K562 (cell line): ENCODE data around the gene MON2. TPM values are rescaled to one million over a fixed set of nuclear protein-coding genes. Genes with fewer than 3 reads are reported as not detected.
"Not testable (repeated sequence)": the region's sequence is repeated elsewhere in the genome, so short reads cannot be mapped to it uniquely, and the experiment has no call there.

Experiments
- ATAC-seq: fragments of 200-7000 bp; cut with Tn5 transposase; 3 replicates; pipeline ENCODE4 v1.9.1; 2020; ENCODE audit warnings: moderate library complexity
- BruUV-seq: library from RNA; stranded (reverse); fragments of 400-500 nt; replicated peaks from 2 replicates; lab custom pipeline; 2021; lab: Mats Ljungman, UMichigan
- CTCF ChIA-PET: fragments of 300-600 bp; formaldehyde crosslinking; extraction: SDS; loops from one replicate; lab custom pipeline; 2021; ENCODE audit warnings: low intra/inter-chr PET ratio; lab: Yijun Ruan, JAX
- POLR2A ChIA-PET: fragments of 300-600, 350-650 bp; sonication (Branson Sonifier 250); formaldehyde crosslinking; extraction: SDS; loops from one replicate; lab custom pipeline; 2021; ENCODE audit warnings: antibody characterized with exemption, inconsistent platforms; lab: Yijun Ruan, JAX
- DNase-seq, 4 experiments: peaks; one replicate each; pipeline versions ENCODE4 v3.0.0 to v3.0.0-alpha.2; 2011 to 2018; ENCODE audit warnings: low spot score in 3 of 4, mixed read lengths in 3 of 4; ENCODE audit errors: extremely low read depth in 1 of 4
- FAIRE-seq: peaks from 2 replicates; lab custom pipeline; 2011; peaks lifted over from hg19 to GRCh38; lab: Jason Lieb, UNC
- H2AFZ ChIP-seq: 2 replicates; pipeline ENCODE4 v1.6.0; 2011; ENCODE audit warnings: low read depth, low read length, control low read depth, inconsistent platforms
- H3K27ac ChIP-seq: fragments of 200-600 bp; 3 replicates; pipeline ENCODE4 v1.8.0; 2011; ENCODE audit warnings: low read depth, mild to moderate bottlenecking, control low read depth, inconsistent platforms, low read length, moderate library complexity, mixed read lengths; ENCODE audit errors: extremely low read depth
- H3K27me3 ChIP-seq, 2 experiments: fragments of 300-600 bp in 1 of 2; 2 replicates in 1 of 2; 3 replicates in 1 of 2; pipeline versions ENCODE4 v1.6.0 to v1.8.0; 2011; ENCODE audit warnings: inconsistent platforms in 2 of 2, low read length in 2 of 2, mild to moderate bottlenecking in 1 of 2, mixed read lengths in 1 of 2, moderate library complexity in 1 of 2; ENCODE audit not compliant: control insufficient read depth in 2 of 2, insufficient read depth in 2 of 2
- H3K36me3 ChIP-seq: fragments of 300-600 bp; 3 replicates; pipeline ENCODE4 v1.8.0; 2011; ENCODE audit warnings: mild to moderate bottlenecking, low read length, inconsistent platforms; ENCODE audit not compliant: control insufficient read depth, insufficient read depth
- H3K4me1 ChIP-seq, 2 experiments: fragments of 200-600 bp in 1 of 2; replicated peaks in 1 of 2; 2 replicates in 1 of 2; 3 replicates in 1 of 2; pipeline versions ENCODE4 v1.5.1 to v1.8.0; 2011; ENCODE audit warnings: inconsistent platforms in 2 of 2, low read length in 2 of 2, mild to moderate bottlenecking in 1 of 2, mixed read lengths in 1 of 2, moderate library complexity in 1 of 2; ENCODE audit not compliant: control insufficient read depth in 2 of 2, insufficient read depth in 2 of 2
- H3K4me2 ChIP-seq: 2 replicates; pipeline ENCODE4 v1.6.1; 2011; ENCODE audit warnings: low read length, control low read depth, inconsistent platforms, mixed read lengths; ENCODE audit not compliant: insufficient read depth
- H3K4me3 ChIP-seq: fragments of 200-600 bp; sonication (generic), shearing (Covaris generic); 2 replicates; pipeline ENCODE4 v1.5.1; 2016; ENCODE audit warnings: control low read depth, inconsistent platforms
- H3K79me2 ChIP-seq: fragments of 200-600 bp; 3 replicates; pipeline ENCODE4 v1.8.0; 2011; ENCODE audit warnings: low read length, inconsistent platforms; ENCODE audit not compliant: control insufficient read depth, insufficient read depth
- H3K9ac ChIP-seq, 2 experiments: 2 replicates each; pipeline versions ENCODE4 v1.6.0 to v1.6.1; 2011; ENCODE audit warnings: low read depth in 2 of 2, low read length in 2 of 2, control low read depth in 1 of 2, inconsistent platforms in 1 of 2, mild to moderate bottlenecking in 1 of 2, mixed read lengths in 1 of 2; ENCODE audit not compliant: insufficient read depth in 1 of 2
- H3K9me1 ChIP-seq: one replicate; pipeline ENCODE4 v1.6.0; 2011; ENCODE audit warnings: inconsistent platforms, mild to moderate bottlenecking, low read length, moderate library complexity; ENCODE audit not compliant: control insufficient read depth, insufficient read depth
- H3K9me3 ChIP-seq: replicated peaks from 2 replicates; pipeline ENCODE4 v1.5.1; 2011; ENCODE audit warnings: low read depth, low read length, inconsistent platforms; ENCODE audit not compliant: control insufficient read depth, insufficient read depth
- H4K20me1 ChIP-seq: replicated peaks from 2 replicates; pipeline ENCODE4 v1.6.1; 2011; ENCODE audit warnings: low read length, inconsistent platforms, mixed read lengths; ENCODE audit not compliant: control insufficient read depth, insufficient read depth
- CBX3 ChIP-seq, 2 experiments: IDR thresholded peaks; 1 replicate in 1 of 2; 2 replicates in 1 of 2; pipeline ENCODE4 v1.6.1; 2012; ENCODE audit warnings: inconsistent platforms in 2 of 2, low read length in 2 of 2, borderline replicate concordance in 1 of 2, control low read depth in 1 of 2
- FOXA1 ChIP-seq: fragments of 450-650 bp; IDR thresholded peaks from 2 replicates; pipeline ENCODE4 v1.6.1; 2016; ENCODE audit warnings: mild to moderate bottlenecking, borderline replicate concordance
- NFATC3 ChIP-seq: fragments of 450-650 bp; IDR thresholded peaks from 2 replicates; pipeline ENCODE4 v1.6.1; 2017; ENCODE audit warnings: mild to moderate bottlenecking
- NFE2L1 ChIP-seq: fragments of 450-650 bp; IDR thresholded peaks from 2 replicates; pipeline ENCODE4 v1.6.1; 2016; ENCODE audit warnings: missing genetic modification characterization, low read depth, mild to moderate bottlenecking, missing compliant biosample characterization, moderate library complexity, borderline replicate concordance
- NFXL1 ChIP-seq: fragments of 450-650 bp; formaldehyde crosslinking; IDR thresholded peaks from 2 replicates; pipeline ENCODE4 v1.4.0; 2021; ENCODE audit warnings: mild to moderate bottlenecking
- ZNF707 ChIP-seq: fragments of 250-450 bp; sonication (Bioruptor Pico); conservative IDR thresholded peaks from 2 replicates; pipeline ENCODE4 v1.8.0; 2022; ENCODE audit warnings: inconsistent platforms, mild to moderate bottlenecking, moderate library complexity
- ZNF75A ChIP-seq: fragments of 450-650 bp; formaldehyde crosslinking; IDR thresholded peaks from 2 replicates; pipeline ENCODE4 v1.4.0; 2020; ENCODE audit warnings: mild to moderate bottlenecking
- WGBS: fragments of 100-300 bp; shearing (Covaris generic); methylation state at CpG from one replicate; pipeline ENCODE4 v1.1.6; 2016; ENCODE audit warnings: low coverage, mixed read lengths; ENCODE audit not compliant: insufficient coverage; ENCODE audit errors: missing lambda C conversion rate; 5-methylcytosine and 5-hydroxymethylcytosine counted together
- in situ Hi-C: fragments of 300-500 bp; cut with MboI; formaldehyde crosslinking; loops from 4 replicates; pipeline ENCODE4 v1.15.0; 2018; ENCODE audit warnings: inconsistent platforms, mixed read lengths
- intact Hi-C: fragments of 100-400 bp; cut with micrococcal nuclease; formaldehyde crosslinking; loops from 2 replicates; pipeline ENCODE4 v1.14.2; 2022
- polyA plus RNA-seq, 8 experiments: library from polyadenylated mRNA; depleted of rRNA in 4 of 8; stranded (reverse) in 5 of 8; unstranded in 3 of 8; fragments of >200 nt; fragmentation: Nextera tagmentation in 2 of 8; fragmentation: Illumina TruSeq in 1 of 8; extraction: Ambion mirVana in 2 of 8; extraction: Trizol in 1 of 8; gene quantifications; 2 replicates each; pipeline versions ENCODE4 v1.2.1 to v1.2.3, GENCODE V29; 2011 to 2014; ENCODE audit warnings: inconsistent platforms in 1 of 8, missing spikeins in 1 of 8
- total RNA-seq, 7 experiments: library from RNA; depleted of rRNA in 6 of 7; stranded (reverse); fragments of >200 nt in 6 of 7; fragmentation: Illumina TruSeq in 2 of 7; extraction: Trizol in 2 of 7; gene quantifications; 2 replicates each; pipeline versions ENCODE4 v1.2.1 to v1.2.3, GENCODE V29; 2011 to 2021; ENCODE audit warnings: low replicate concordance in 1 of 7
- TF ChIP-seq, protein P1 (sequence below), 3 experiments: fragments of 200-800 bp in 1 of 3; fragments of 250-450 bp in 1 of 3; fragments of 450-650 bp in 1 of 3; sonication (Bioruptor Pico) in 1 of 3; sonication (Bioruptor generic) in 1 of 3; formaldehyde crosslinking in 1 of 3; IDR thresholded peaks; 2 replicates each; pipeline versions ENCODE4 v1.6.1 to v1.8.0; 2016 to 2022; ENCODE audit warnings: mild to moderate bottlenecking in 2 of 3, missing genetic modification characterization in 2 of 3, missing compliant biosample characterization in 1 of 3, moderate library complexity in 1 of 3
- TF ChIP-seq, protein P2 (sequence below): fragments of 450-650 bp; IDR thresholded peaks from 2 replicates; pipeline ENCODE4 v1.6.1; 2016
- TF ChIP-seq, protein P3 (sequence below): fragments of 450-650 bp; IDR thresholded peaks from 2 replicates; pipeline ENCODE4 v1.6.1; 2018; ENCODE audit warnings: mild to moderate bottlenecking, low read depth; ENCODE audit not compliant: partially characterized antibody

MON2 gene
- total and polyA plus RNA-seq, 9 of the 15 experiments (the other 6 are each of a cell fraction or from before 2014, with no cell fraction given): 3.6 to 31.6 (median 16.8) TPM

DNA sequence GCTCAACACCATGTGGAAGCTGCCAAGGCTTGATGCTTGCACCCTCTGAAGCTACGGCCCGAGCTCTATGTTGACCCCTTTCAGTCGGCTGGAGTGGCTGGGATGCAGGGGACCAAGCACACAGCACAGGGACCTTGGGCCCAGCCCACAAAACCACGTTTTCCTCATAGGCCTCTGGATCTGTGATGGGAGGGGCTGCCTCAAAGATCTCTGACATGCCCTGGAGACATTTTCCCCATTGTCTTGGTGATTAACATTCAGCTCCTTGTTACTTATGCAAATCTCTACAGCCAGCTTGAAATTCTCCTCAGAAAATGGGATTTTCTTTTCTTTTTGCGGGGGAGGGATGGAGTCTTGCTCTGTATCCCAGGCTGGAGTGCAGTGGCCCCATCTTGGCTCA is 46.3 kb downstream of the MON2 start (continued):
- TF ChIP-seq, protein P1, sequence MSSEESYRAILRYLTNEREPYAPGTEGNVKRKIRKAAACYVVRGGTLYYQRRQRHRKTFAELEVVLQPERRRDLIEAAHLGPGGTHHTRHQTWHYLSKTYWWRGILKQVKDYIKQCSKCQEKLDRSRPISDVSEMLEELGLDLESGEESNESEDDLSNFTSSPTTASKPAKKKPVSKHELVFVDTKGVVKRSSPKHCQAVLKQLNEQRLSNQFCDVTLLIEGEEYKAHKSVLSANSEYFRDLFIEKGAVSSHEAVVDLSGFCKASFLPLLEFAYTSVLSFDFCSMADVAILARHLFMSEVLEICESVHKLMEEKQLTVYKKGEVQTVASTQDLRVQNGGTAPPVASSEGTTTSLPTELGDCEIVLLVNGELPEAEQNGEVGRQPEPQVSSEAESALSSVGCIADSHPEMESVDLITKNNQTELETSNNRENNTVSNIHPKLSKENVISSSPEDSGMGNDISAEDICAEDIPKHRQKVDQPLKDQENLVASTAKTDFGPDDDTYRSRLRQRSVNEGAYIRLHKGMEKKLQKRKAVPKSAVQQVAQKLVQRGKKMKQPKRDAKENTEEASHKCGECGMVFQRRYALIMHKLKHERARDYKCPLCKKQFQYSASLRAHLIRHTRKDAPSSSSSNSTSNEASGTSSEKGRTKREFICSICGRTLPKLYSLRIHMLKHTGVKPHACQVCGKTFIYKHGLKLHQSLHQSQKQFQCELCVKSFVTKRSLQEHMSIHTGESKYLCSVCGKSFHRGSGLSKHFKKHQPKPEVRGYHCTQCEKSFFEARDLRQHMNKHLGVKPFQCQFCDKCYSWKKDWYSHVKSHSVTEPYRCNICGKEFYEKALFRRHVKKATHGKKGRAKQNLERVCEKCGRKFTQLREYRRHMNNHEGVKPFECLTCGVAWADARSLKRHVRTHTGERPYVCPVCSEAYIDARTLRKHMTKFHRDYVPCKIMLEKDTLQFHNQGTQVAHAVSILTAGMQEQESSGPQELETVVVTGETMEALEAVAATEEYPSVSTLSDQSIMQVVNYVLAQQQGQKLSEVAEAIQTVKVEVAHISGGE (CRISPR knock-in tag; IDR thresholded peaks at IDR 0.05): no peak
- TF ChIP-seq FOXA1: no peak
- TF ChIP-seq, protein P2, sequence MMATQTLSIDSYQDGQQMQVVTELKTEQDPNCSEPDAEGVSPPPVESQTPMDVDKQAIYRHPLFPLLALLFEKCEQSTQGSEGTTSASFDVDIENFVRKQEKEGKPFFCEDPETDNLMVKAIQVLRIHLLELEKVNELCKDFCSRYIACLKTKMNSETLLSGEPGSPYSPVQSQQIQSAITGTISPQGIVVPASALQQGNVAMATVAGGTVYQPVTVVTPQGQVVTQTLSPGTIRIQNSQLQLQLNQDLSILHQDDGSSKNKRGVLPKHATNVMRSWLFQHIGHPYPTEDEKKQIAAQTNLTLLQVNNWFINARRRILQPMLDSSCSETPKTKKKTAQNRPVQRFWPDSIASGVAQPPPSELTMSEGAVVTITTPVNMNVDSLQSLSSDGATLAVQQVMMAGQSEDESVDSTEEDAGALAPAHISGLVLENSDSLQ: no peak
- TF ChIP-seq NFE2L1: no peak
- TF ChIP-seq NFATC3: no peak
- no peak for TF ChIP-seq NFXL1 (CRISPR knock-in tag)

DNA sequence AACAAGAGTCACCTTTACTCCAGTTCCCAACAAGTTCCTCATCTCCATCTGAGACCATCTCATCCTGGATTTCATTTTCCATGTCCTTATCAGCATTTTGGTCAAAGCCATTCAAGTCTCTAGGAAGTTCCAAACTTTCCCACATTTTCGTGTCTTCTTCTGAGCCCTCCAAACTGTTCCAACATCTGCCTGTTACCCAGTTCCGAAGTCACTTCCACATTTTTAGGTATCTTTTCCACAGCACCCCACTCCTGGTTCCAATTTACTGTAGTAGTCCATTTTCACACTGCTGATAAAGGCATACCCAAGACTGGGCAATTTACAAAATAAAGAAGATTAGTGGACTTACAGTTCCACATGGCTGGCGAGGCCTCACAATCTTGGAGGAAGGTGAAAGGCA is 47.5 kb downstream of the MON2 start:
- not testable (repeated sequence) for FAIRE-seq
- WGBS: 96% methylated on average over 3 of the region's 3 CpGs

More for the DNA sequence above, 47.5 kb downstream of the MON2 start:
- intact Hi-C loops, POLR2A ChIA-PET, H3K4me1 ChIP-seq, H3K9me1 ChIP-seq, H3K4me3 ChIP-seq, DNase-seq, H3K27ac ChIP-seq, CTCF ChIA-PET, ATAC-seq, H3K79me2 ChIP-seq, BruUV-seq, H2AFZ ChIP-seq, H3K9ac ChIP-seq, H4K20me1 ChIP-seq, H3K4me2 ChIP-seq, H3K9me3 ChIP-seq, H3K27me3 ChIP-seq, in situ Hi-C loops: not testable (repeated sequence)
- TF ChIP-seq, protein P3, sequence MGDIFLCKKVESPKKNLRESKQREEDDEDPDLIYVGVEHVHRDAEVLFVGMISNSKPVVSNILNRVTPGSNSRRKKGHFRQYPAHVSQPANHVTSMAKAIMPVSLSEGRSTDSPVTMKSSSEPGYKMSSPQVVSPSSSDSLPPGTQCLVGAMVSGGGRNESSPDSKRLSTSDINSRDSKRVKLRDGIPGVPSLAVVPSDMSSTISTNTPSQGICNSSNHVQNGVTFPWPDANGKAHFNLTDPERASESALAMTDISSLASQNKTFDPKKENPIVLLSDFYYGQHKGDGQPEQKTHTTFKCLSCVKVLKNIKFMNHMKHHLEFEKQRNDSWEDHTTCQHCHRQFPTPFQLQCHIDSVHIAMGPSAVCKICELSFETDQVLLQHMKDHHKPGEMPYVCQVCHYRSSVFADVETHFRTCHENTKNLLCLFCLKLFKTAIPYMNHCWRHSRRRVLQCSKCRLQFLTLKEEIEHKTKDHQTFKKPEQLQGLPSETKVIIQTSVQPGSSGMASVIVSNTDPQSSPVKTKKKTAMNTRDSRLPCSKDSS: peak; percentile 52
- TF ChIP-seq ZNF707 (CRISPR knock-in tag) (peak; percentile 95), CBX3 (IDR thresholded peaks at IDR 0.05; ENCODE audit: borderline replicate concordance in 1 of 2, low read length in 2 of 2) (peak in 1 of 2 experiments; percentile 68; a peak in 1 of 3 replicates), ZNF75A (CRISPR knock-in tag) (peak; percentile 62; the same call in 1 of the 2 replicates)
- peaks cover 17% of the 10 kb centered on the region for H3K36me3 ChIP-seq
